Activated CD4-positive, alpha-beta T cell treated with anti-CD3 and anti-CD28 coated beads, Interleukin-2, amount 50 U/mL, for 48 hours (primary cell): ENCODE measurements around the gene ADAMTSL4.
"Not testable (repeated sequence)": the region's sequence is repeated elsewhere in the genome, so short reads cannot be mapped to it uniquely, and the experiment has no call there.

Experiments
- DNase-seq, 2 experiments: peaks; one replicate each; pipeline ENCODE4 v3.0.0-alpha.2; 2020

The ADAMTSL4 gene

DNA sequence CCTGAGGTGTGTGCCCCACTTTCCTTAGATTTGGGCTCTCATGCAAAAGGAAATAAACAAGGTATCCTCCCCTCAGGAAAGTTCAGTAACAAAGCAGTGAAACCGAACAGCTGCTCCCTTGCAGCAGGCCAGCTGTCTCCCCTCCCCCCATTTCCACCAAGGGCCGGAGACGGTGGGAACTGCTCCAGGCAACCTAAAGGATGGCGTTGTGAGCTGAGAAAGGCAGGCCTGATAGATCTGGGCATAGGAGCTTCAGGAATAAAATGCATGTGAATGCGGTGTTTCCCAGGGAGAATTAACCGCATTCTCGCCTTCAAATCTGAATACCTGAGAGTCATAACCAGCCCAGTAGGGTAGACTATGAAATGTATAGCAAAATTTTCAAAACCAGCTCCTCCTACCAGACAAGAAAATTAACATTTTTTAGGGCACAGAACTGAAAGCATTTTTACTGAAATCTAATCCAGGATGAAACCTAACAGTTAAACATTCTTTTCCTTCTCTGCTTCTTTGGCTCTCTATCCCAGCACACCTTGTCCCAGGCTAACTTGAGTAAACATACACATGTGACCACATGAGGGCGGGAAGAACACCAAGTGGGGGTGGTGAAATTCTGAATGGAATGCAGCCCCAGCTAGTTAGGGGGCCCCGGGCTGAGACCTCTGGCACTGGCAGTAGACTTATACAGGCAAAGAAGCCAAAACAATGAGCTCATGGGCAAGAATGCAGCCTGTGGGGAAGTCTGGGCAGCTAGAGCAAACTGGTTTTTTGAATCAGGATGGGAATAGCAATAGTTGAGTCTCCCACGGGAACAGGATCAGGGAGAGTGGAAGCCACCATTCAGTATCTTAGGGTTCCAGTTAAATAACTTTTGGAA, 18.7 kb downstream of the ADAMTSL4 start:
- peak; percentile 59 to 70 for DNase-seq

- no peak for DNase-seq
These were observed 19.4 kb downstream of the ADAMTSL4 start for GRCh38 chr1:150568594-150568966.

DNA sequence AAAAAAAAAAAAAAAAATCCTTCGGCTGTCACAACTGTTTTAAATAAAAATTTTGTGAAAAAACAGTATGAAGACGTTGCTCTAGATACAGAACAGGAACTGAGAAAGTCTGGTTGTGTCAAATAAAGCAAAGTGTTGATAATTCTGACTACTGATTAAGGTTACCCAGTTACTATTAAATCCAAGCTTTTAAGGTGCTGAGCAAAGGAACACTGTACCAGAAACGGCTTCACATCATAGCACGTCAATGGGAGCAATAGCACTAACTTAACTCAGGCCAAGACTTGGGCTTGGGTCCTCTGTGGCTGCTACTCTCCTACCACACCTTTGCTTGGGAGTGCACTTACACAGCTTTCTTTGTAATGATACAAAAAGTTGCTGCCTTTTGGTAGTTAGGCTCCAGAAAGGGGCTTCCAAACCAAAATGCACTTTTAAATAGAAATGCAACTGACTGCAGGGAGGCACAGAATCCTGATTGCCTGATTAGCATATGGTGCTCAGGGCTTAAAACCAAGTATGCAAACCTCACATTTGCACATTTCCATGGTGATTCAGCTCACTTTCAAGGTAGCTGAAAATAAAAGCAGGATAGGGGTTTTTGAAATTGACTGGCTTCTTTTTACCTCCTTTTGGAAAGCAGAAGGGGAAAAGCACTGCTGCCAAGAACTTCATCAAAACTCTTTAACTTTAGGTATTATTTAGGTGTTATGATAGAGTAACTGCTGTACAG, 23.9 kb downstream of the ADAMTSL4 start:
- no peak for DNase-seq

DNA sequence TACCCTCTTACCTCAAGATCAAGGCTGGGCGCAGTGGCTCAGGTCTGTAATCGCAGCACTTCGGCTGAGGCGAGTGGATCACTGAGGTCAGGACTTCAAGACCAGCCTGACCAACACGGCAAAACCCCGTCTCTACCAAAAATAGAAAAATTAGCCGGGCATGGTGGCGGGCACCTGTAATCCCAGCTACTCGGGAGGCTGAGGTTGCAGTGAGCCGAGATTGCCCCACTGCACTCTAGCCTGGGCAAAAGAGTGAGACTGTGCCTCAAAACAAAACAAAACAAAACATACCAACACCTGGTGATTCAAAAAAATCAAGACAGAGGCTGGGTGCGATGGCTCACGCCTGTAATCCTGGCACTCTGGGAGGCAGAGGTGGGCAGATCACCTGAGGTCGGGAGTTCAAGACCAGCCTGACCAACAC, 24.5 kb downstream of the ADAMTSL4 start:
- DNase-seq = not testable (repeated sequence)

DNA sequence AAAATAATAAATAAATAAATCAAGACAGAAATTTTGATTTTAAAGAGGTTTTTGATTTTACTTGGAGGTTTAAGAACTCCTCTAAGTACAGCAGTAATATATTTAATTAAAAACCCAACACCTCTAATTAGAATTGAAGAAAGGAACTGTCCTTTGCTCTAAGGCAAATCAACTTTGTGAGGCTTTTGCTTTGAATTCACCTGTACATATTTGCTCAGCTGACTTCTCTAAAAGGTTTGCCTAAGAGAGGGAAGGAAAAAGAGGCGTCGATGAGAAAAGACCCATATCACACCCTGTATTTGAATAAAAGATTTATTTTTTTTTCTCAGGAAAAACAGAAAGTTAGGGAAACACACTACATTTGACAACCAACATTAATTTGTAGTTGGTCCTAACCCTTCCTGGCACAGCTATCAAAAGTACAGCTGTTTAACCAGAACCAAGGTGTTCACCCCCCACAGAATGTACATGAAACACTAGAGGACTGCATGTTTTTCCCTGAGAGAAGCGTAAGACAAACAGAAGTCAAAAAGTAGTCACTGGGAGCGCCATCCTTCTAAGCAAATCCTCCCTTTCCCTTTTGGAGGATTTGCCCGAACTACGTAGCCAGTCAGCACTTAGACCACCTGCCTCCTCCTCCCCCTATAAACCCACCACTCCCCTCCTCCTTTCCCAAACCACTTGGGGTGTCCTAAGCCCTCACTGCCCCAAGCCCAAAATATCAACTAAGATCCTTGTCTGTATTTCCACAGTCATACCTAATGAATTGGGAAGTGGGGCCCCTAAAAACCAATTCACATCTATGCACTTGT, 25.3 kb downstream of the ADAMTSL4 start:
- no peak for DNase-seq

GRCh38 chr1:150575072-150575489, 25.9 kb downstream of the ADAMTSL4 start:
- no peak for DNase-seq

GRCh38 chr1:150575518-150576366, 26.5 kb downstream of the ADAMTSL4 start:
- DNase-seq = no peak

GRCh38 chr1:150576367-150576711, 27.1 kb downstream of the ADAMTSL4 start:
- no peak for DNase-seq

DNA sequence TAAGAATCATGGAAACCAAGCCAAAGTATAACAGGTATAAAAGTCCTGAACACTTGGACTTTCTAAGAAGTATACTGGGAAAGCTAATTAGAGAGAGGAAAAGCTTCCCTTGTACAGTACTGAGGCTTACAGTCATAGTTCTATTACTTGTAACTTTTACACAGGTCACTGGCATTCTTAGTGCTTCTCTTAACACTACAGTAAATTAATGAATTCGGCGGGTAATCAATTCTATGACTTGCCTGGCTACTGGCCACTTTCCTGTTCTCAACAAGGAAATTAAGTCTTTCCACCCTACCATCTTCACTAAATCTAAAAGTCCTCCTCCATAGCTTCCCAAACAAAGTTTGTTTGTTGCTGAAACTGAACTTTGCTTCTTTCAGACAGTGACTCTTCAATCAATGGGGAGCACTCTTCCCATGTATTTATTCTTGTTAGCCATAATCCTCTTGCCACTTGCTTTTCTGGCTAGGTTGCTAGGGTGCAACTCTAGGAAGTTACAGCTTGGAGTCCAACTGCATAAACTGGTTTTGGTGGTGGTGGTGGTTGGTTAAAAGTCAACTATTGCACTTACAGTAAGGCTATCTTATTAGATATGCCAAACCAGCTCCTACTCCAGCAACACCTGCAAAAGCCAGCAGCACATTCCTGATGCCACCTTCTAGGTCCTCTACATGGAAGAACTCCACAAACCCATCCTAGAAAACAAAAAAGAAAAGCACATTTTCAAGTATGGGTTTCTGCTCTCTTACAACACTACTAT, 27.8 kb downstream of the ADAMTSL4 start:
- DNase-seq = no peak

GRCh38 chr1:150577557-150578271, 28.5 kb downstream of the ADAMTSL4 start:
- no peak for DNase-seq

DNA sequence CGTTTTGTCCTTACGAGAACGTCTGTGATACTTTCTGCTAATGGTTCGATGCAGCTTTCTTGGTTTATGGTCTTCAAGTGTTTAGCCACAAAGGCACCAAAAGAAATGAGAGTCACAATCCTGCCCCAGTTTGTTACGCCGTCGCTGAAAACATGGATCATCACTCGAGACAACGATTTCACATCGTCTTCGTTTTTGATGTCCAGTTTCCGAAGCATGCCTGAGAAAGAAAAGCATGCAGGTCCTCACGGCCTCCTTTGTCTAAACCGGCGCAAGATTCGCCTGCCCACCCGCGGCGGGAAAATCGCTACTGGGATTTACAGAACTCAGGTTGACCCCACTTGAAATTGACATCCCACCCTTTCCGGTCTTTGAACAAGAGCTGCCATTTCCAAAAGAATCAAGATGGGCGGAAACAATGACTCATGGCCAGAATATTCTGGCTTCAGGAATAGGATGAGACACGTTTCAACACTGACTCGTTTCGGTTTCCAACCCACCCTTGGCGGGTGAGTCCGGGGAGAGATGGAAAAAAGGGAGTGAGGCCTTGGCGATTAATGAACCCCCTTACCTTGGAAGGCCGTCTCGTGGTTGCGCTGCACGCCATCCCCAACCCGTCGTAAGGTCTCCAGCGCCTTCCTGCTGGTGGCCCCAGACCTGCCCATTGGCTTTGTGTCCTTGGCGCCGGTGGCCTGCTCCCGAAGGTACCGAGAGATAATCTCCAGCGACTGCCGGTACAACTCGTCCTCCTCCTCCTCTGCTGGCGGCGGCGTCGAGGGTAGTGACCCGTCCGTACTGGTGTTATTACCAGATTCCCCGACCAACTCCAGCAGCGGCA, 29.3 kb downstream of the ADAMTSL4 start:
- peak; percentile 56 to 71 for DNase-seq

DNA sequence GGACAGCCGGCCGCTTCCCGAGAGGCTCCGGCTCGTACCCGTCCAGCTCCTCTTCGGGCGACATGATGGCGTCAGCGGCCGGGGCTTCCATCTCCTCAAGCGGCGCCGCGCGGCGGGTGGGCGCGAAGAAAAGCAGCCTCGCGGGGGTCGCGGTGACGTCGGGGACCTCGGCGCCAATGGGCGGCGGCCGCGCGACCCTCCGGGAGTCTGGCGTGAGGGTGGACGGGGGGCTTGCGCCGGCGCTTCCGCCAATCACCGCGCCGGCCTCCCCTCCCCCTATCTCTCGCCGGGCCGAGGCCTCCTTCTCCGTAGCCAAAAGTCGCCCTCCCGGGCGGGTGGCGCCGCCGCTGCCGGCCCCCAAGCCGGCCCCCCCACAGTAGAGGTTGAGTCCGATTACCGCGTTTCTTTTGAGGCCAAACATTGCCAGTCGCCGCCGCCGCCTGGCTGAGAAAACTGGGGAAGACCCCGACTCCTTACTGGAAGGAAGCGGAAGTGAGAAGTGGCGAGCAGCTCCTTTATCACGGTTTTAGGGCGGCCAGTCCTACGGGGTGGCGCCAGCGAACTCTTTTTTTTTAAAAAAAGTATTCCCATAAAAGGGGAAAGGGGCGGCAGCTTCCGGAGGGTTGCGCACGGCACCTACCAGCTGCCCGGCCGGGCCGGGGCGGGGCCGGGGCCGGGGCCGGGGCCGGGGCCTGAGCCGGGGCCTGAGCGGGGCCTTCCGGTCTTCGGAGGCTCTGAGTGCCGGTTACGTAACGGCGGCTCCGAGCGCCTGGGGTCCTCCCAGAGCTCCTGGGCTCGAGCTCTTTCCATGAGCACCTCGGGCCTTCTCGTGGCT, 30.1 kb downstream of the ADAMTSL4 start, which contains the start of gene MCL1:
Gene MCL1, minus strand, starts transcription at position 501 of the 835 bp plus-strand sequence. Its CDS starts 80 bp downstream, at position 421.
- peak; percentile 84 to 87 for DNase-seq

GRCh38 chr1:150579945-150580642, 30.9 kb downstream of the ADAMTSL4 start:
- no peak for DNase-seq

DNA sequence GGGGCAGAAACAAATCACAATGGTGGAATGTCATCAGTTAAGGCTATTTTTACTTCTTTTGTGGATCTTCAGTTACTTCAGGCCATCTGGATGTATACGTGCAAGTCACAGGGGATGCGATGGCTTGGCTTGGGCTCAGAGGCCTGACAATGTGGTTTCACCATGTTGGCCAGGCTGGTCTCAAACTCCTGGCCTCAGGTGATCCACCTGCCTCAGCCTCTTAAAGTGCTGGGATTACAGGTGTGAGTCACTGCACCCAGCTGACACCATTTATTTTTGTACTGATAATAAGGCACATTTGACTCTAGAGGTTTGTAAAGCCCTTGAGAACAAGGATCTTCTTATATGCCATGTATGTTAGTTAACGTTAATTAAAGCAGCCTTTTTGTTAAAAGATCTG, 31.8 kb downstream of the ADAMTSL4 start:
- DNase-seq = not testable (repeated sequence)

DNA sequence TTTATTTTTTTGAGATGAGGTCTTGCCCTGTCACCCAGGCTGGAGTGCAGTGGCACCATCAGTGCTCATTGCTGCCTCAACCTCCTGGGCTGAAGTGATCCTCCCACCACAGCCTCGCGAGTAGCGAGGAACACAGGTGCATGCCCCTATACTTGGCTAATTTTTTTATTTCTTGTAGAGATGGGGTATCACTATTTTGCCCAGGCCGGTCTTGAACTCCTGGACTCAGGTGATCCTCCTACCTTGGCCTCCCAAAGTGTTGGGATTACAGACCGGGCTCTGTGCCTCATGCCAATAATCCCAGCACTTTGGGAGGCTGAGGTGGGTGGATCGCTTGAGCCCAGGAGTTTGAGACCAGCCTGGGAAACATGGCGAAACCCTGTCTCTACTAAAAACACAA, 32.2 kb downstream of the ADAMTSL4 start:
- DNase-seq = not testable (repeated sequence)

DNA sequence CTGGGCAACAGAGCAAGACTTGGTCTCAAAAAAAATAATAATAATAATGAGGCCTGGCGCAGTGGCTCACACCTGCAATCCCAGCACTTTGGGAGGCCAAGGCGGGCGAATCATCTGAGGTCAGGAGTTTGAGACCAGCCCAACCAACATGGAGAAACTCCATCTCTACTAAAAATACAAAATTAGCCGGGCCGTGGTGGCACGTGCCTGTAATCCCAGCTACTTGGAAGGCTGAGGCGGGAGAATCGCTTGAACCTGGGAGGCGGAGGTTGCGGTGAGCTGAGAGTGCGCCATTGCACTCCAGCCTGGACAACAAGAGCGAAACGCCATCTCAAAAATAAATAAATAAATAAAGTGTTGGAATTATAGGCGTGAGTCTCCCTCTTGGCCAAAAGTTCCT, 32.8 kb downstream of the ADAMTSL4 start:
- DNase-seq = not testable (repeated sequence)

DNA sequence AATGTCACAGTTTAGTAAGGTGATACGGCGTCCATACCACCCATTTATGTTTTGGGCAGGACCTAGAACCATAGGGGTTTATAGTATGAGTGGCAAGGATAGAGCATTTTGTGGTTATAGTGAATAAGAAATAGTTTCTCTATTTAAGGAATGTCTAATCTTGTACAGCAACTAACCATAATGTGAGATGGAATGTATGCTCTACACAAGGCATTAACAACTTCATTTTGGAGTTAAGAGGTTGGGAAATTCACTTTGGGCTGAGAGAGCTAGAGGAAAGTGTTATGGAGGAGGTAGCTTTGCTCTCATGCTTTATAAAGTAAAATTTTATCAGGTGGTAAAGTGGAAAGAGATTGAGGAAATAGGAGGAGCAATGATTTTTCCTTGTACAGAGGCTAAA, 33.2 kb downstream of the ADAMTSL4 start:
- DNase-seq = no peak
